ENCODE results near the gene LRRC3C. TPM values are rescaled to one million over a fixed set of nuclear protein-coding genes. Genes with fewer than 3 reads are reported as not detected.

Gene LRRC3C
- total and polyA plus RNA-seq, 4 donors, result 0.08 to 0.24 (median 0.17) TPM; not detected in 1

GRCh38 chr17:39922006-39922405, 5.5 kb upstream of the LRRC3C start (continued):
- TF ChIP-seq REST (IDR thresholded peaks at IDR 0.05) (peak; percentile 71), RXRA (IDR thresholded peaks at IDR 0.05) (peak; percentile 83 to 88), RAD21 (IDR thresholded peaks at IDR 0.05) (peak; percentile 31 to 65), ZBTB33 (IDR thresholded peaks at IDR 0.05) (peak; percentile 45)

GRCh38 chr17:39923230-39923629, 4.3 kb upstream of the LRRC3C start:
- Histone ChIP-seq H3K9me3 (ENCODE audit: control insufficient read depth in 4 of 4, low read length in 3 of 4) (no peaks in the 10 kb centered on the region), H3K4me3 (ENCODE audit: low read depth in 1 of 3, low read length in 3 of 3) (no peak overlapping the region), H3K36me3 (ENCODE audit: control insufficient read depth in 4 of 4, insufficient read depth in 3 of 4, low read depth in 1 of 4, low read length in 3 of 4) (peaks cover 6 to 14% (median 11%) of the 10 kb centered on the region in 4 donors), H3K9ac (ENCODE audit: low read depth in 1 of 2, low read length in 2 of 2) (peak overlapping the region; percentile 12 to 65), H3K27ac (ENCODE audit: low read depth in 1 of 2, low read length in 2 of 2) (peak overlapping the region; percentile 94 to 95), H3K27me3 (ENCODE audit: control insufficient read depth in 4 of 4, insufficient read depth in 4 of 4, low read length in 3 of 4) (no peaks in the 10 kb centered on the region), H3K4me1 (ENCODE audit: control insufficient read depth in 4 of 4, insufficient read depth in 4 of 4, low read length in 3 of 4) (peaks cover 31 to 70% (median 54%) of the 10 kb centered on the region in 4 donors)
- WGBS, result 91% methylated on average over 6 of the region's 6 CpGs
- TF ChIP-seq JUND (IDR thresholded peaks at IDR 0.05), result no peak
- TF ChIP-seq MAX (IDR thresholded peaks at IDR 0.05), result no peak
- no peak for TF ChIP-seq RXRA (IDR thresholded peaks at IDR 0.05)
- no peak for TF ChIP-seq NR2F2 (IDR thresholded peaks at IDR 0.05)
- no peak for DNase-seq (ENCODE audit: low spot score)

- Histone ChIP-seq H3K27me3 (ENCODE audit: control insufficient read depth in 4 of 4, insufficient read depth in 4 of 4, low read length in 3 of 4) (no peaks in the 10 kb centered on the region), H3K27ac (ENCODE audit: low read depth in 1 of 2, low read length in 2 of 2) (peak overlapping the region; percentile 94 to 95), H3K9me3 (ENCODE audit: control insufficient read depth in 4 of 4, low read length in 3 of 4) (no peaks in the 10 kb centered on the region), H3K9ac (ENCODE audit: low read depth in 1 of 2, low read length in 2 of 2) (peak overlapping the region; percentile 12 to 67), H3K4me3 (ENCODE audit: low read depth in 1 of 3, low read length in 3 of 3) (no peak overlapping the region), H3K36me3 (ENCODE audit: control insufficient read depth in 4 of 4, insufficient read depth in 3 of 4, low read depth in 1 of 4, low read length in 3 of 4) (peaks cover 6 to 13% (median 10%) of the 10 kb centered on the region in 4 donors), H3K4me1 (ENCODE audit: control insufficient read depth in 4 of 4, insufficient read depth in 4 of 4, low read length in 3 of 4) (peaks cover 31 to 78% (median 59%) of the 10 kb centered on the region in 4 donors)
- peak; percentile 54 for DNase-seq (ENCODE audit: low spot score)
- 38% methylated on average over 17 of the region's 17 CpGs for WGBS
- peak; percentile 81 for TF ChIP-seq NR2F2 (IDR thresholded peaks at IDR 0.05)
- peak; percentile 64 to 86 for TF ChIP-seq JUND (IDR thresholded peaks at IDR 0.05)
- peak; percentile 91 for TF ChIP-seq SP1 (IDR thresholded peaks at IDR 0.05)
- TF ChIP-seq HNF4G (IDR thresholded peaks at IDR 0.05), result peak; percentile 71
- no peak for TF ChIP-seq ATF3 (IDR thresholded peaks at IDR 0.05)
- TF ChIP-seq REST (IDR thresholded peaks at IDR 0.05), result peak; percentile 71
- TF ChIP-seq FOXA2 (IDR thresholded peaks at IDR 0.05), result peak; percentile 93
- TF ChIP-seq EGR1 (IDR thresholded peaks at IDR 0.05; ENCODE audit: low read depth in 2 of 2), result peak in 1 of 2 donors; percentile 70
- peak; percentile 52 for TF ChIP-seq ZBTB33 (IDR thresholded peaks at IDR 0.05)
- no peak for TF ChIP-seq TAF1 (conservative IDR thresholded peaks at IDR 0.05)
- peak in 1 of 2 donors; percentile 49 for TF ChIP-seq GABPA (IDR thresholded peaks at IDR 0.05 in 1 of 2, conservative IDR thresholded peaks at IDR 0.05 in 1 of 2)
- TF ChIP-seq RXRA (IDR thresholded peaks at IDR 0.05), result peak; percentile 94 to 96
- peak; percentile 39 to 63 for TF ChIP-seq RAD21 (IDR thresholded peaks at IDR 0.05)
- peak; percentile 86 to 91 for TF ChIP-seq HNF4A (conservative IDR thresholded peaks at IDR 0.05)
These were observed 3.5 kb upstream of the LRRC3C start for GRCh38 chr17:39923836-39924690.

Measured in liver (tissue), 9 donors.